HepG2 (cell line): ENCODE measurements around the gene TSGA10IP. TPM values are rescaled to one million over a fixed set of nuclear protein-coding genes. Genes with fewer than 3 reads are reported as not detected.

Source experiments
- GPN1 ChIP-seq: sonication (generic); formaldehyde crosslinking; IDR thresholded peaks from 2 replicates; pipeline ENCODE4 v1.5.1; 2020; ENCODE audit warnings: missing genetic modification reagents, borderline replicate concordance
- HNF1B ChIP-seq: sonication (generic); formaldehyde crosslinking; IDR thresholded peaks from 2 replicates; pipeline ENCODE4 v1.5.1; 2020; ENCODE audit warnings: mild to moderate bottlenecking, moderate library complexity, missing genetic modification reagents
- KDM2A ChIP-seq: sonication (generic); formaldehyde crosslinking; IDR thresholded peaks from 2 replicates; pipeline ENCODE4 v1.4.0; 2020; ENCODE audit warnings: low read depth, missing genetic modification reagents, borderline replicate concordance
- KLF9 ChIP-seq: IDR thresholded peaks from 2 replicates; pipeline ENCODE4 v1.6.1; 2016; ENCODE audit warnings: low read depth
- TP53 ChIP-seq: sonication (generic); formaldehyde crosslinking; conservative IDR thresholded peaks from 2 replicates; pipeline ENCODE4 v1.4.0; 2020; ENCODE audit warnings: missing genetic modification reagents
- ZMYM3 ChIP-seq: sonication (generic); formaldehyde crosslinking; IDR thresholded peaks from 2 replicates; pipeline ENCODE4 v1.5.1; 2020; ENCODE audit warnings: mild to moderate bottlenecking, missing genetic modification reagents
- ZNF225 ChIP-seq: sonication (generic); formaldehyde crosslinking; IDR thresholded peaks from 2 replicates; pipeline ENCODE4 v1.4.0; 2020; ENCODE audit warnings: mild to moderate bottlenecking, missing genetic modification reagents
- ZNF292 ChIP-seq: sonication (generic); formaldehyde crosslinking; IDR thresholded peaks from 2 replicates; pipeline ENCODE4 v1.8.1; 2022; ENCODE audit warnings: mild to moderate bottlenecking, low read depth, missing genetic modification reagents, borderline replicate concordance
- ZNF30 ChIP-seq: sonication (generic); formaldehyde crosslinking; IDR thresholded peaks from 2 replicates; pipeline ENCODE4 v1.5.0; 2020; ENCODE audit warnings: mild to moderate bottlenecking, missing genetic modification reagents
- ZNF333 ChIP-seq: sonication (generic); formaldehyde crosslinking; IDR thresholded peaks from 2 replicates; pipeline ENCODE4 v1.4.0; 2020; ENCODE audit warnings: mild to moderate bottlenecking, missing genetic modification reagents, borderline replicate concordance
- ZNF557 ChIP-seq: sonication (generic); formaldehyde crosslinking; IDR thresholded peaks from 2 replicates; pipeline ENCODE4 v1.4.0; 2020; ENCODE audit warnings: missing genetic modification reagents
- ZNF562 ChIP-seq: sonication (generic); formaldehyde crosslinking; IDR thresholded peaks from 2 replicates; pipeline ENCODE4 v1.8.0; 2022; ENCODE audit warnings: missing genetic modification reagents, borderline replicate concordance
- ZNF7 ChIP-seq: IDR thresholded peaks from 2 replicates; pipeline ENCODE4 v1.6.1; 2016; ENCODE audit warnings: missing biosample characterization, missing genetic modification reagents
- polyA plus RNA-seq, 8 experiments: library from polyadenylated mRNA; depleted of rRNA in 3 of 8; stranded (reverse) in 7 of 8; unstranded in 1 of 8; fragments of >200 nt; fragmentation: Illumina TruSeq in 4 of 8; extraction: Trizol in 4 of 8; gene quantifications; 2 replicates each; pipeline versions ENCODE4 v1.2.1 to v1.2.3, GENCODE V29; 2011 to 2016; ENCODE audit warnings: low read depth in 4 of 8, missing spikeins in 1 of 8, mixed read lengths in 1 of 8; ENCODE audit not compliant: insufficient read depth in 1 of 8
- total RNA-seq, 5 experiments: library from RNA; depleted of rRNA; stranded (reverse); fragments of >200 nt; fragmentation: Illumina TruSeq; extraction: Trizol; gene quantifications; 2 replicates each; pipeline ENCODE4 v1.2.3, GENCODE V29; 2016; ENCODE audit warnings: low read depth in 1 of 5
- TF ChIP-seq, protein P1 (sequence below): sonication (generic); formaldehyde crosslinking; IDR thresholded peaks from 2 replicates; pipeline ENCODE4 v1.8.0; 2022; ENCODE audit warnings: missing genetic modification reagents, low read depth, mild to moderate bottlenecking, borderline replicate concordance
- TF ChIP-seq, protein P2 (sequence below): sonication (generic); formaldehyde crosslinking; IDR thresholded peaks from 2 replicates; pipeline ENCODE4 v1.5.0; 2020; ENCODE audit warnings: mild to moderate bottlenecking, missing genetic modification reagents
- TF ChIP-seq, protein P3 (sequence below): sonication (generic); formaldehyde crosslinking; IDR thresholded peaks from 2 replicates; pipeline ENCODE4 v1.4.0; 2020; ENCODE audit warnings: mild to moderate bottlenecking, missing genetic modification reagents

Gene TSGA10IP
- total and polyA plus RNA-seq, 2 of the 13 experiments (the other 11 are each of a cell fraction or from before 2014, with no cell fraction given): not detected

GRCh38 chr11:65899356-65900124 is 45.7 kb upstream of the TSGA10IP start (continued):
- TF ChIP-seq ZNF30 (CRISPR knock-in tag): peak; percentile 79; the same call in 1 of the 2 replicates
- TF ChIP-seq, protein P1, sequence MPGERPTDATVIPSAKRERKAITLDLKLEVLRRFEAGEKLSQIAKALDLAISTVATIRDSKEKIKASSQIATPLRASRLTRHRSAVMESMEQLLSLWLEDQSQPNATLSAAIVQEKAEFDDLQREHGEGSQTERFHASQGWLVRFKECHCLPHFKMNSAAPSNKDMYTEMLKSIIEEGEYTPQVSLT (CRISPR knock-in tag): no peak; the same call in 1 of the 2 replicates
- no peak for TF ChIP-seq ZNF292 (CRISPR knock-in tag)
- no peak for TF ChIP-seq ZNF557 (CRISPR knock-in tag)
- peak; percentile 62 for TF ChIP-seq HNF1B
- no peak; the same call in 1 of the 2 replicates for TF ChIP-seq TP53 (CRISPR knock-in tag)
- TF ChIP-seq ZNF225 (CRISPR knock-in tag): no peak
- no peak for TF ChIP-seq KLF9 (CRISPR knock-in tag)
- TF ChIP-seq, protein P2, sequence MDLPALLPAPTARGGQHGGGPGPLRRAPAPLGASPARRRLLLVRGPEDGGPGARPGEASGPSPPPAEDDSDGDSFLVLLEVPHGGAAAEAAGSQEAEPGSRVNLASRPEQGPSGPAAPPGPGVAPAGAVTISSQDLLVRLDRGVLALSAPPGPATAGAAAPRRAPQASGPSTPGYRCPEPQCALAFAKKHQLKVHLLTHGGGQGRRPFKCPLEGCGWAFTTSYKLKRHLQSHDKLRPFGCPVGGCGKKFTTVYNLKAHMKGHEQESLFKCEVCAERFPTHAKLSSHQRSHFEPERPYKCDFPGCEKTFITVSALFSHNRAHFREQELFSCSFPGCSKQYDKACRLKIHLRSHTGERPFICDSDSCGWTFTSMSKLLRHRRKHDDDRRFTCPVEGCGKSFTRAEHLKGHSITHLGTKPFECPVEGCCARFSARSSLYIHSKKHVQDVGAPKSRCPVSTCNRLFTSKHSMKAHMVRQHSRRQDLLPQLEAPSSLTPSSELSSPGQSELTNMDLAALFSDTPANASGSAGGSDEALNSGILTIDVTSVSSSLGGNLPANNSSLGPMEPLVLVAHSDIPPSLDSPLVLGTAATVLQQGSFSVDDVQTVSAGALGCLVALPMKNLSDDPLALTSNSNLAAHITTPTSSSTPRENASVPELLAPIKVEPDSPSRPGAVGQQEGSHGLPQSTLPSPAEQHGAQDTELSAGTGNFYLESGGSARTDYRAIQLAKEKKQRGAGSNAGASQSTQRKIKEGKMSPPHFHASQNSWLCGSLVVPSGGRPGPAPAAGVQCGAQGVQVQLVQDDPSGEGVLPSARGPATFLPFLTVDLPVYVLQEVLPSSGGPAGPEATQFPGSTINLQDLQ (CRISPR knock-in tag): no peak
- no peak for TF ChIP-seq GPN1 (CRISPR knock-in tag)
- TF ChIP-seq ZNF7 (CRISPR knock-in tag): no peak
- peak; percentile 85 for TF ChIP-seq KDM2A (CRISPR knock-in tag)
- peak; percentile 4; the same call in 1 of the 2 replicates for TF ChIP-seq ZNF333 (CRISPR knock-in tag)
- peak; percentile 40; the same call in 1 of the 2 replicates for TF ChIP-seq ZMYM3 (CRISPR knock-in tag)
- no peak for TF ChIP-seq ZNF562 (CRISPR knock-in tag)
- TF ChIP-seq, protein P3, sequence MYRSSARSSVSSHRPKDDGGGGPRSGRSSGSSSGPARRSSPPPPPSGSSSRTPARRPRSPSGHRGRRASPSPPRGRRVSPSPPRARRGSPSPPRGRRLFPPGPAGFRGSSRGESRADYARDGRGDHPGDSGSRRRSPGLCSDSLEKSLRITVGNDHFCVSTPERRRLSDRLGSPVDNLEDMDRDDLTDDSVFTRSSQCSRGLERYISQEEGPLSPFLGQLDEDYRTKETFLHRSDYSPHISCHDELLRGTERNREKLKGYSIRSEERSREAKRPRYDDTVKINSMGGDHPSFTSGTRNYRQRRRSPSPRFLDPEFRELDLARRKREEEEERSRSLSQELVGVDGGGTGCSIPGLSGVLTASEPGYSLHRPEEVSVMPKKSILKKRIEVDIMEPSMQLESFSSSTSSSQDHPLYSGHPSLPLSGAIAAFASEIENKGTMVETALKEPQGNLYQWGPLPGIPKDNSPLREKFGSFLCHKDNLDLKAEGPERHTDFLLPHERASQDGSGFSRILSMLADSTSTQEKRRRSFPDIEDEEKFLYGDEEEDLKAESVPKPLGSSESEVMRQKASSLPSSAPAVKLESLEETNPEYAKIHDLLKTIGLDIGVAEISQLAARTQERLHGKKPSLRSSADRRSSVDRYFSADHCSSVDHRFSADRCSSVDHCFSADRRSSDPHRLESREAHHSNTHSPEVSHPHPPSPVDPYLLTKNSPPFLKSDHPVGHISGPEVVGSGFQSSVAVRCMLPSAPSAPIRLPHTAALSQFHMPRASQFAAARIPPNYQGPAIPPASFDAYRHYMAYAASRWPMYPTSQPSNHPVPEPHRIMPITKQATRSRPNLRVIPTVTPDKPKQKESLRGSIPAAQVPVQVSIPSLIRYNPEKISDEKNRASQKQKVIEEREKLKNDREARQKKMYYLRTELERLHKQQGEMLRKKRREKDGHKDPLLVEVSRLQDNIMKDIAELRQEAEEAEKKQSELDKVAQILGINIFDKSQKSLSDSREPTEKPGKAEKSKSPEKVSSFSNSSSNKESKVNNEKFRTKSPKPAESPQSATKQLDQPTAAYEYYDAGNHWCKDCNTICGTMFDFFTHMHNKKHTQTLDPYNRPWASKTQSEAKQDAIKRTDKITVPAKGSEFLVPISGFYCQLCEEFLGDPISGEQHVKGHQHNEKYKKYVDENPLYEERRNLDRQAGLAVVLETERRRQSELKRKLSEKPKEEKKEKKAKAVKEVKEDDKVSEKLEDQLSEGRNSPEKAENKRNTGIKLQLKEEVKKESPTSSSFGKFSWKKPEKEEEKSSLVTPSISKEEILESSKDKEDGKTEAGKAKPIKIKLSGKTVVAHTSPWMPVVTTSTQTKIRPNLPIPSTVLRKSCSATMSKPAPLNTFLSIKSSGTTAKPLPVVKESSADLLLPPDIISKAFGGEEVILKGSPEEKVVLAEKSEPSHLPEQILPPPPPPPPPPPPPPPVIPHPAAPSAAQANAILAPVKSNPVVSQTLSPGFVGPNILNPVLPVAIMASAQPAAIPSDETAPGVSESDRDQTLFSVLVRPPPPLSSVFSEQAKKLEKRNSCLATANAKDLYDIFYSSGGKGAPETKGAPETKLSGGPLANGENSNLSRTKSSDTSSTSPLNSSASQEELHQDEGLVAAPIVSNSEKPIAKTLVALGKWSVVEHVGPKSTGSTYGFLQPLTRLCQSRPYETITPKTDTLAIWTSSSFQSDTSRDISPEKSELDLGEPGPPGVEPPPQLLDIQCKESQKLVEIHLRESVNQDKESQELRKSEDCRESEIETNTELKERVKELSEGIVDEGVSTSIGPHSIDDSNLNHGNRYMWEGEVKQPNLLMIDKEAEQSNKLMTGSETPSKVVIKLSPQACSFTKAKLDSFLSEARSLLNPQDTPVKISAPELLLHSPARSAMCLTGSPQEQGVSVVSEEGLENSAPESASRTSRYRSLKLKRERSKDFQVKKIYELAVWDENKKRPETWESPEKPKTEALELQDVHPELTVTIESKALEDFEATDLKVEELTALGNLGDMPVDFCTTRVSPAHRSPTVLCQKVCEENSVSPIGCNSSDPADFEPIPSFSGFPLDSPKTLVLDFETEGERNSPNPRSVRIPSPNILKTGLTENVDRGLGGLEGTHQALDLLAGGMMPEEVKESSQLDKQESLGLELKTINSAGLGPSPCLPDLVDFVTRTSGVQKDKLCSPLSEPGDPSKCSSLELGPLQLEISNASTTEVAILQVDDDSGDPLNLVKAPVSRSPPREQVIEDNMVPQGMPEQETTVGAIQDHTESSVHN (CRISPR knock-in tag): no peak
